NB4 (cell line): Measurements from ENCODE around the gene B4GALT6.

ENCODE experiments used
- POLR2A ChIP-seq: IDR thresholded peaks from 2 replicates; pipeline ENCODE4 v1.6.1; 2011; ENCODE audit warnings: mild to moderate bottlenecking; ENCODE audit not compliant: insufficient read length; ENCODE audit errors: extremely low read depth
- TF ChIP-seq, protein P1 (sequence below): IDR thresholded peaks from one replicate; pipeline ENCODE4 v1.5.1; 2012; ENCODE audit warnings: low read depth, low read length
- TF ChIP-seq, protein P2 (sequence below): IDR thresholded peaks from 2 replicates; pipeline ENCODE4 v1.6.1; 2011; ENCODE audit warnings: low read depth, low read length

DNA sequence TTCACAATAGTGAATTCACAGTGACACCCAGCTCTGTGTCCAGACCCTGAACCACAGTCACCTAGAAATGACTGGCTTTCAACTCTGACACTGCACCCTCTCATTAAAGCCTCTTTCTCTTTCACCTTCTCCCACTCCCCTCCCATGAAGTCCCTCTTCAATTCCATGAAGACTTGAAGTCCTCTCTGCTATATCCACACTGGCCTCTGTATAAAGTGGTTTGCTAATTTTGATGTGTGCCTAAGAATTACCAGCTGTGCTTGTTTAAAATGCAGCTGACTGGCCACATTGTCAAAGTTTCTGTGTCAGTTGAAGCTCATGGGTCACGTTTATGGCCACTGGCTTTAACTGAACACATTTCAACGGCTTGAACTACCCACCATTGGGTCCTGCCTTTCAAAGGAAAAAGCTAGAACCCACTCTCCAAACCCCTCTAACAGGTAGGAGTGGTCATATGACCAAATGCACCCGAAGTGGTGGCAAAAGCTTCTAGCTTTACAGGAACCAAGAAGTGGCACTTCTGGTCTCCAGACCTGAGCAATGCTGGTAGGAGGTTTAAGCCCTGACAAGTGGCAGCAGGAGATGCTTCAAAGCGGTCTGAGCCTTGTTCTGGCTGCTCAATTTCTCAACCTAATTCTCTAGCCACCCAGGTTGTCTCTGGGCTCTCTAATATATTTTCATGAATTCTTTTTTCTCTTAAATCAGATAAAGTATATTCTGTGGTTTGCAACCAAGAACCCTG is 34.2 kb downstream of the B4GALT6 start:
- TF ChIP-seq, protein P1, sequence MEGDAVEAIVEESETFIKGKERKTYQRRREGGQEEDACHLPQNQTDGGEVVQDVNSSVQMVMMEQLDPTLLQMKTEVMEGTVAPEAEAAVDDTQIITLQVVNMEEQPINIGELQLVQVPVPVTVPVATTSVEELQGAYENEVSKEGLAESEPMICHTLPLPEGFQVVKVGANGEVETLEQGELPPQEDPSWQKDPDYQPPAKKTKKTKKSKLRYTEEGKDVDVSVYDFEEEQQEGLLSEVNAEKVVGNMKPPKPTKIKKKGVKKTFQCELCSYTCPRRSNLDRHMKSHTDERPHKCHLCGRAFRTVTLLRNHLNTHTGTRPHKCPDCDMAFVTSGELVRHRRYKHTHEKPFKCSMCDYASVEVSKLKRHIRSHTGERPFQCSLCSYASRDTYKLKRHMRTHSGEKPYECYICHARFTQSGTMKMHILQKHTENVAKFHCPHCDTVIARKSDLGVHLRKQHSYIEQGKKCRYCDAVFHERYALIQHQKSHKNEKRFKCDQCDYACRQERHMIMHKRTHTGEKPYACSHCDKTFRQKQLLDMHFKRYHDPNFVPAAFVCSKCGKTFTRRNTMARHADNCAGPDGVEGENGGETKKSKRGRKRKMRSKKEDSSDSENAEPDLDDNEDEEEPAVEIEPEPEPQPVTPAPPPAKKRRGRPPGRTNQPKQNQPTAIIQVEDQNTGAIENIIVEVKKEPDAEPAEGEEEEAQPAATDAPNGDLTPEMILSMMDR, result no peak
- no peak for TF ChIP-seq POLR2A
- TF ChIP-seq, protein P2, sequence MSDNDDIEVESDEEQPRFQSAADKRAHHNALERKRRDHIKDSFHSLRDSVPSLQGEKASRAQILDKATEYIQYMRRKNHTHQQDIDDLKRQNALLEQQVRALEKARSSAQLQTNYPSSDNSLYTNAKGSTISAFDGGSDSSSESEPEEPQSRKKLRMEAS, result no peak
